ENCODE data around the gene CDH10.

CDH10 gene

GRCh38 chr5:24595329-24595728 is 49.4 kb downstream of the CDH10 start:
- no peak for DNase-seq

- no peak for DNase-seq
Observed at GRCh38 chr5:24591426-24591825, 53.4 kb downstream of the CDH10 start.

GRCh38 chr5:24589566-24589965 is 55.2 kb downstream of the CDH10 start:
- no peak for DNase-seq

- DNase-seq: no peak
Observed at GRCh38 chr5:24585751-24586150, 59.0 kb downstream of the CDH10 start.

- no peak for DNase-seq
Observed at GRCh38 chr5:24571302-24571701, 73.5 kb downstream of the CDH10 start.

GRCh38 chr5:24566933-24567332 is 77.8 kb downstream of the CDH10 start:
- DNase-seq: no peak

GRCh38 chr5:24555229-24555628 is 89.5 kb downstream of the CDH10 start:
- DNase-seq: no peak

GRCh38 chr5:24547132-24547531 is 97.6 kb downstream of the CDH10 start:
- no peak for DNase-seq

- no peak for DNase-seq
Observed at GRCh38 chr5:24539613-24540012, 105.2 kb downstream of the CDH10 start.

- no peak for DNase-seq
Observed at GRCh38 chr5:24538346-24538745, 106.4 kb downstream of the CDH10 start.

DNA sequence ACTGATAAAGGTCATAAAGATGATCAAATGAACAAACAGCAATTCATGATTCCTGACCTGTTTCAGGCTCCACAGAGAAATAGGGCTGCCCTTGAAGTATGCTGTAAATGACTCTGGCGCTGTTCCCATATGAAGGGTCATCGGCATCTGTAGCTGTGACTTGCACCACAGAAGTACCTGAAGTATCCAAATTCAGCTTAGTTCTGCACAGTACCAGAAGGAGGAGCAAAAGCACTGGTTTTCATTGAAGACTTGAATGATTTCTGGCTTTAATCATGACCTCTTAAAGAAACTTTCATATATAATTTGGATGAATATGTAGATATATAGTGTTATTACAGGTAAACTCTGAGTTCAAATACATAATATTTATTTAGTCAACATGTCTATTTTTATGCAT is 109.1 kb downstream of the CDH10 start:
- no peak for DNase-seq

DNA sequence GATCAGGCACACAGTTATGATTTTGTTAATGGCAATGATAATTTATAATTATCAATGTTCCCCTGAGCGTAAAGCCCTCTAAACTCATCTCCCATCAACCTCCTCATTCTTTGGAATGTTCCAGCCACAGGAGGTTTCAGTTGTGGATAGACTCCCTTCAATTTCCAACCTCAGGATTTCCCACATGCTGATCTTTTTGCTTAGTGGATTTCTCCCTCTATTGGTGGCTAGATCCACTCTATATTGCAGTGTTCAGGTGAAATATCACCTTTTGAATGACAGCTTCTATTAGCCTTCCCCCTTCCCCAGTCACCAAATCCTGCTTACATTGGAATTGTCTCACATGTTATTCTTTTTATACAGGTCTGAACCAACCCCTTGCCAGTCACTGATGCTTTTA is 113.9 kb downstream of the CDH10 start:
- DNase-seq: no peak

DNA sequence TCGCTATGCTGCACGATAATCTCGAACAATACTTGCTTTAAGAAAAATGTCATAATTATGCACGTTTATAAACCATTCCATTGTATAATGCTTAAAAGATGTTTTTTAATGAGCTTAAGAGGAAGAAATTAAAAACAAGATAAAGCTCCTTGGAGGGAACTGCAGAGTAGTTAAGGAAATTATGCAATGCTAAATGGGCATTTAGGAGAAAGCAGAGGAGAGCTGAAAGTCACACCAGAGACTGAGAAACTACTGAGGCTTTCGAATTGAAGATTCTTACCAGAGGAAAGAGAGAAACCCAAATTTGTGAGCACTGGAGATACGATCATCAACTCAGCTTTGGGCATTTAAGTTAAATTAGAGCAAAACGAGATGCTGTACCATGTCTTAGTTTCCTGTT is 119.4 kb downstream of the CDH10 start:
- DNase-seq: no peak

DNA sequence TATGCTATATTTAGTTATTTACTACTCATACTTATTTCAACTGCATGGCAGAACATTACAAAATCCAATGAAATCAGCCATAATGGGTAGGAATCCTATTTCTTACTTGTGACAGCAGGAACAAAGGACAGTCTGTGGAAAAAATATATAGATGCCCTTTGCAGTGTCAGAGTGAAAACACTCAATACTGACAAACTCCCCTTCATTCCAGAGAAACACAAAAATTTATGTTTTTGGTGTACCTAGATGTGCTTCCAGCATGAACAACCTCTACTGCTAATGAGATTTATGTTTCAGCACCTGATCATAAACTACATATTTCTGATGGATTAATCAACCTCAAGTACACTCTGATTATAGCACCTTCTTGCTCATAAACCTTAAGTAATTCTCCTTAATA is 132.4 kb downstream of the CDH10 start:
- no peak for DNase-seq

DNA sequence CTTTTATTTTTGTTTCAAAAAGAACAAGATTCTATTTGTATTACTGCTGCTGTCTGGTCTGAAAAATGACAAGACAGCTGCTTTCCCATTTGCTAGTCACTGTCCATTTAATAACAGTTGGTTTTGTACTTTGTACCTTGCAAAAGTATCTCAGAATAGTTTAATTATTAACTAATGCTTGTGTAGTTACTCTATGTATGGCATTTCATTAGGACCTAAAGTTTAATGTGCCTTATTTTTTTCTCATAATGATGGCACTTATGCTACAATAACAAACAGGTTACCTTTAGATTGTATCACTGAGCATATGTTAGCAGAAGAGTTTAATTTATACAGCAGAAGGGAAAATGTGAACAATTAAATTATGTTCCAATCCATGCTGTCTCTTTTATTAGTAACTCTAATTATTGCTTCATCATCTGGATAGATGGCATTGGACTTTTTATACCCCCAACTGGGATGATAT is 134.2 kb downstream of the CDH10 start:
- DNase-seq: no peak

DNA sequence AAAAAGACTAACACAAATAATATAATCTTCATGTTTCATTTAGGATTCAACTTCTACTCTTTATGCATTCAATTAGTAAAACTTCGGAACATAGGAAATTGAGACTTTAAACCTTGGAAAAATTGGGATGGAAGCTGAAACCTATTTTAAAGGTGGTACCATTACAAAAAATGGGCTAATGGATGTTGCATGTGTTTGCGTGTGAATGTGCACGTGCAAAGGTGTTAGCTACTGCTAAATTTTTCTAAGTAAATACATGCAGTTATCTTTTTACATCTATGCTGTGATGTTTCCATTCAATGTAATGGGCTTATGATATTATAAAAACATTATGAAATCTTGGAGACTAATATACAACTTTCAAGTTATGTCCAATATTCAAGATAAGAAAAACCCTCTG is 134.8 kb downstream of the CDH10 start:
- DNase-seq: no peak

GRCh38 chr5:24505258-24505657 is 139.5 kb downstream of the CDH10 start:
- no peak for DNase-seq

- DNase-seq: no peak
Observed at GRCh38 chr5:24497591-24498157, 147.1 kb downstream of the CDH10 start.

GRCh38 chr5:24497145-24497544 is 147.6 kb downstream of the CDH10 start:
- no peak for DNase-seq

DNA sequence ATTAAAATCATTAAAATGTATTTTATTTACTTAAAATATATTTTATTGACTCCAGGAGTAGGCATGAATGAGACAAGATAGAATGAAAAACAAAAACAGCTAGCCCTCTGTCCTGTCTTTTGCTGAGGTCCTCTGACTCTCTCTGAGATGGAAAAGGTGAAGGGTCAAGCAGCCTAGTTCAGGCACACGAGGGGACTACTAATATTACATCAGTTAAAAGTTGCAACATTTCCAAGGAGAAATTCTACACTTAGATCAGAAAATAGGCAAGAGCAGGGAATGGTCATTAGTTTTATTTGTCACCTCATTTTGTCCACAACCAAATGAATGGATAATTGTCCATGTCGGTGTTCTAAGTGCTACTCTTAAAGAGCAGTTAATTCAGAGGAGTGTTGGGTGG is 148.5 kb downstream of the CDH10 start:
- no peak for DNase-seq

DNA sequence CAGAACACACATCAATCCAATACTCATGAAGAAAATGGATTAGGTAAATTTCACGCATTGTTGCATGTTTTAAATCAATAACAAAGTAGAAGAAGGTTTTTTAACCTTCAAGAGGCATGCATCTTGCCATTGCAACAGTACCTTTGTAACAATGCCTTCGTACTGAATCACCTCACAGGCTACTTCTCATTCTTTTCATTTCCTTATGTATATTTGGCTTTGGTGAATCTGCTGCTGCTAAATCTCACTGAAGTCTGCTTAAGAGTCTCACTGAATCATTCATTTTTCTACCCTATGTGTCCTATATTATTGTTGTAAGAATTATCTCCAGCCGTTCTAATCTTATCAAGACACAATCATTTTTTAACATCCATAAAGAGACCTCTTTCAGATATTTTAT is 152.5 kb downstream of the CDH10 start:
- no peak for DNase-seq

- DNase-seq: no peak
Observed at GRCh38 chr5:24491490-24491889, 153.3 kb downstream of the CDH10 start.

DNA sequence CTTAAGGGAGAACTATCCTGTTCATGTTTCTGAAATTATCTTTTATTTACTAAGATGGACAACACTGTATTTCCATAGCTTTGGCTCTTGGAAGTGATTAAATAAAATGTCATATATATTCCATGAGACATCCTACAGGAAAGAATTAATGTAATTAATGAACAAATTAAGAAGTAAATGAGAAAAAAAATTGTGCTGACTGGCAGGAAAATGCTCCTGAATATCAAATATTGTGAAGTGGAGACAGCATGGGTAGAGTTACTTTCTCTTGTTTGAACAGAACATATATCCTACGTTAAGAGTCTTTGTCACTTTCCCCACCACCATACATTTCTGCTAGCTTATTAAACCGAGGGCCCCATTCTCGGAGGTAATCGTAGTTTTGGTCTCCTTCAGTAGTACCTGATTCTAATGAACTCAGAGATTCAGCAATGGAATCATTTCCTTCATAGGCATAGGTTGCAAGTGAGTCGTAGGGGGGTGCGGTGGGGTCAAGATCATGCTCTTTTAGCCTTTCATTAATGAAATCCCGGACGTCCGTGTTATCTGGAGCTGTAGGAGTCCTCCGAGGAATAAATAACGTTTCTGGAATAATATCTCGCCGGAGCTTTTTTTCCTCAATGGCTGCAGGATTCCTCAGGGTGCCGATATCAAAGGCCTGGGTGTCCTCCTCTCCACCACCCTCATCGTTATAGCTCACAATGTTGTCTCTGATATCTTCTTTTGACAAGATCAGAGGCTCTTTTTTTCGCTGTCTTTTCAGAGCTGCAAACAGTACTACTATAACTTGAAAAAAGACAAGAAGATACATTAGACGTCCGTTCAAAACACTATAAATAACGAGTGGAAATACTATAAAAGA is 157.2 kb downstream of the CDH10 start:
- DNase-seq: no peak

DNA sequence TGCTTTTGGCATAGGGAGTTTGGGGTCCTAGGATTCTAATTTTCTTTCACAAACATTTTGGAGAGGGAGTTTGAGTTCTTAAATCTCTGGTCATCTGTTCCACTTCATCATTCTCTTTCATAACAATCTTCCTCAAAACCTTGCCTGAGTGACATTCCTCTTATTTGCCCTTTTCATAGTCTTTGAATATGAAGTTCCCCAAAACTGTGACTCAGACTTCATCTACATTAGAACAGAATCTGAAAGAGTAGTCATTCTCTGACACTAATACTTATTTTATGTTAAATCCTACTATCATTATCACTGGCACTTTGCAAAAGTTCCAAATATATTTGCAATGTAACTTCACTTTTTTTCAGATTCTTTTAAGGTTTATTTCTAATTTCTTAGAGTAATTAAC is 163.8 kb downstream of the CDH10 start:
- DNase-seq: no peak

GRCh38 chr5:24477958-24478357 is 166.8 kb downstream of the CDH10 start:
- no peak for DNase-seq

All from CD4-positive, alpha-beta T cell treated with Interferon alpha-2 for 1 hour (primary cell).